ENCODE results near the gene SLC4A1. TPM values are rescaled to one million over a fixed set of nuclear protein-coding genes. Genes with fewer than 3 reads are reported as not detected.
"Not testable (repeated sequence)": the region's sequence is repeated elsewhere in the genome, so short reads cannot be mapped to it uniquely, and the experiment has no call there.

SLC4A1 gene
- polyA plus RNA-seq, 1 donor = 11.3 TPM

- no peak for DNase-seq (ENCODE audit: low read depth)
Measured at GRCh38 chr17:44257815-44258760, 9.8 kb downstream of the SLC4A1 start.

GRCh38 chr17:44256671-44257070 lies 11.3 kb downstream of the SLC4A1 start:
- DNase-seq (ENCODE audit: low read depth) = no peak

GRCh38 chr17:44255915-44256314 lies 12.0 kb downstream of the SLC4A1 start:
- DNase-seq (ENCODE audit: low read depth) = no peak

GRCh38 chr17:44254361-44255095 lies 13.4 kb downstream of the SLC4A1 start:
- DNase-seq (ENCODE audit: low read depth) = no peak

GRCh38 chr17:44253006-44253405 lies 14.9 kb downstream of the SLC4A1 start:
- no peak for DNase-seq (ENCODE audit: low read depth)

GRCh38 chr17:44251062-44251461 lies 16.9 kb downstream of the SLC4A1 start:
- DNase-seq (ENCODE audit: low read depth) = no peak

- DNase-seq (ENCODE audit: low read depth) = no peak
Measured at GRCh38 chr17:44249501-44250246, 18.3 kb downstream of the SLC4A1 start.

- DNase-seq (ENCODE audit: low read depth) = no peak
Measured at GRCh38 chr17:44247876-44248736, 19.8 kb downstream of the SLC4A1 start.

GRCh38 chr17:44247440-44247841 lies 20.5 kb downstream of the SLC4A1 start:
- no peak for DNase-seq (ENCODE audit: low read depth)

GRCh38 chr17:44241106-44241624 lies 26.8 kb downstream of the SLC4A1 start:
- DNase-seq (ENCODE audit: low read depth) = no peak

GRCh38 chr17:44237886-44238285 lies 30.0 kb downstream of the SLC4A1 start:
- DNase-seq (ENCODE audit: low read depth) = not testable (repeated sequence)

- DNase-seq (ENCODE audit: low read depth) = no peak
Measured at GRCh38 chr17:44236444-44236991, 31.4 kb downstream of the SLC4A1 start.

- DNase-seq (ENCODE audit: low read depth) = no peak
Measured at GRCh38 chr17:44235583-44235936, 32.4 kb downstream of the SLC4A1 start.

GRCh38 chr17:44233582-44233981 lies 34.4 kb downstream of the SLC4A1 start:
- no peak for DNase-seq (ENCODE audit: low read depth)

- no peak for DNase-seq (ENCODE audit: low read depth)
Measured at GRCh38 chr17:44232061-44232460, 35.9 kb downstream of the SLC4A1 start.

- DNase-seq (ENCODE audit: low read depth) = no peak
Measured at GRCh38 chr17:44230140-44230539, 37.8 kb downstream of the SLC4A1 start.

GRCh38 chr17:44229090-44229489 lies 38.8 kb downstream of the SLC4A1 start:
- DNase-seq (ENCODE audit: low read depth) = no peak

- DNase-seq (ENCODE audit: low read depth) = no peak
Measured at GRCh38 chr17:44223541-44224071, 44.3 kb downstream of the SLC4A1 start.

GRCh38 chr17:44222112-44222869 lies 45.6 kb downstream of the SLC4A1 start:
- DNase-seq (ENCODE audit: low read depth) = no peak

- no peak for DNase-seq (ENCODE audit: low read depth)
Measured at GRCh38 chr17:44221862-44222111, 46.1 kb downstream of the SLC4A1 start.
